SK-N-SH (cell line): ENCODE data around the gene CPHXL2. TPM values are rescaled to one million over a fixed set of nuclear protein-coding genes. Genes with fewer than 3 reads are reported as not detected.

Source experiments
- CTCF ChIA-PET: fragments of 300-600, 350-600 bp; formaldehyde crosslinking; extraction: SDS; loops from one replicate; lab custom pipeline; 2021; lab: Yijun Ruan, JAX
- POLR2A ChIA-PET: fragments of 350-600 bp; sonication (Branson Sonifier 250); formaldehyde crosslinking; extraction: SDS; loops from one replicate; lab custom pipeline; 2020; ENCODE audit warnings: antibody characterized with exemption, inconsistent platforms; lab: Yijun Ruan, JAX
- DNase-seq: peaks from one replicate; pipeline ENCODE4 v3.0.0; 2012
- H2AFZ ChIP-seq: fragments of 200-600 bp; sonication (generic); 2 replicates; pipeline ENCODE4 v1.8.1; 2016; ENCODE audit warnings: antibody characterized with exemption, mild to moderate bottlenecking, low read depth
- H3F3A ChIP-seq: fragments of 200-600 bp; sonication (generic); replicated peaks from 2 replicates; pipeline ENCODE3; 2016; ENCODE audit warnings: antibody characterized with exemption, mild to moderate bottlenecking; ENCODE audit not compliant: insufficient read depth
- H3K27ac ChIP-seq, 2 experiments: fragments of 200-500 bp in 1 of 2; fragments of 200-600 bp in 1 of 2; sonication (Bioruptor generic) in 1 of 2; sonication (generic), shearing (Covaris generic) in 1 of 2; 2 replicates each; pipeline versions ENCODE4 v1.5.1 to v1.6.1; 2014 to 2016; ENCODE audit warnings: low read depth in 2 of 2, inconsistent platforms in 1 of 2, low read length in 1 of 2, mild to moderate bottlenecking in 1 of 2, mixed read lengths in 1 of 2
- H3K27me3 ChIP-seq: fragments of 200-600 bp; sonication (generic), shearing (Covaris generic); 2 replicates; pipeline ENCODE4 v1.6.1; 2016; ENCODE audit warnings: mixed run types; ENCODE audit not compliant: insufficient read depth
- H3K36me3 ChIP-seq, 2 experiments: fragments of 200-500 bp in 1 of 2; fragments of 200-600 bp in 1 of 2; sonication (Bioruptor generic) in 1 of 2; sonication (generic) in 1 of 2; replicated peaks in 1 of 2; 2 replicates each; pipeline versions ENCODE3 to v1.5.1; 2014 to 2016; ENCODE audit warnings: low read length in 1 of 2, mild to moderate bottlenecking in 1 of 2; ENCODE audit not compliant: insufficient read depth in 2 of 2, control insufficient read depth in 1 of 2
- H3K4me1 ChIP-seq, 2 experiments: fragments of 200-500 bp in 1 of 2; fragments of 200-600 bp in 1 of 2; sonication (Bioruptor generic) in 1 of 2; sonication (generic), shearing (Covaris generic) in 1 of 2; 2 replicates each; pipeline versions ENCODE4 v1.5.1 to v1.6.1; 2014 to 2016; ENCODE audit warnings: low read depth in 1 of 2, low read length in 1 of 2, mixed run types in 1 of 2; ENCODE audit not compliant: insufficient read depth in 2 of 2, control insufficient read depth in 1 of 2
- H3K4me2 ChIP-seq: fragments of 200-600 bp; sonication (generic), shearing (Covaris generic); 2 replicates; pipeline ENCODE4 v1.6.1; 2017; ENCODE audit warnings: mixed run types
- H3K4me3 ChIP-seq, 2 experiments: fragments of 200-500 bp in 1 of 2; fragments of 200-600 bp in 1 of 2; sonication (Bioruptor generic) in 1 of 2; sonication (generic), shearing (Covaris generic) in 1 of 2; 2 replicates each; pipeline versions ENCODE4 v1.5.1 to v1.8.1; 2014 to 2016; ENCODE audit warnings: low read depth in 2 of 2, inconsistent platforms in 1 of 2, low read length in 1 of 2, mild to moderate bottlenecking in 1 of 2, mixed read lengths in 1 of 2, moderate library complexity in 1 of 2
- H3K79me2 ChIP-seq: fragments of 200-600 bp; sonication (generic); 2 replicates; pipeline ENCODE4 v1.8.1; 2017; ENCODE audit warnings: mild to moderate bottlenecking; ENCODE audit not compliant: insufficient read depth
- H3K9ac ChIP-seq: fragments of 200-600 bp; sonication (generic); 2 replicates; pipeline ENCODE4 v1.6.1; 2017; ENCODE audit warnings: mixed run types
- H3K9me2 ChIP-seq: fragments of 200-600 bp; sonication (generic); 2 replicates; pipeline ENCODE4 v1.6.1; 2017; ENCODE audit warnings: mixed run types
- H3K9me3 ChIP-seq: fragments of 200-600 bp; sonication (generic); 2 replicates; pipeline ENCODE4 v1.6.1; 2017; ENCODE audit warnings: mixed run types, mild to moderate bottlenecking, moderate library complexity
- H4K20me1 ChIP-seq: fragments of 200-600 bp; sonication (generic); 2 replicates; pipeline ENCODE4 v1.6.1; 2017; ENCODE audit warnings: mild to moderate bottlenecking, mixed run types; ENCODE audit not compliant: insufficient read depth
- ELF1 ChIP-seq: IDR thresholded peaks from 2 replicates; pipeline ENCODE4 v1.4.0; 2012
- FOSL2 ChIP-seq: IDR thresholded peaks from 2 replicates; pipeline ENCODE4 v1.4.0; 2012; ENCODE audit warnings: low read depth, mild to moderate bottlenecking, moderate library complexity, borderline replicate concordance
- FOXM1 ChIP-seq: IDR thresholded peaks from 2 replicates; pipeline ENCODE4 v1.4.0; 2012; ENCODE audit warnings: low read depth, mild to moderate bottlenecking
- NFIC ChIP-seq: IDR thresholded peaks from 2 replicates; pipeline ENCODE4 v1.4.0; 2012; ENCODE audit warnings: borderline replicate concordance
- NRF1 ChIP-seq: IDR thresholded peaks from 2 replicates; pipeline ENCODE4 v1.6.1; 2012; ENCODE audit warnings: low read depth, mild to moderate bottlenecking, low read length
- TAF1 ChIP-seq: IDR thresholded peaks from 2 replicates; pipeline ENCODE4 v1.6.1; 2012; ENCODE audit warnings: low read depth, mild to moderate bottlenecking, low read length, moderate library complexity, borderline replicate concordance
- TEAD4 ChIP-seq: IDR thresholded peaks from 2 replicates; pipeline ENCODE4 v1.4.0; 2012; ENCODE audit warnings: mild to moderate bottlenecking, borderline replicate concordance; ENCODE audit not compliant: insufficient read depth
- WGBS: methylation state at CpG from one replicate; pipeline ENCODE4 v1.1.6; 2017; ENCODE audit warnings: low lambda C conversion rate; 5-methylcytosine and 5-hydroxymethylcytosine counted together
- polyA plus RNA-seq, 3 experiments: library from polyadenylated mRNA; depleted of rRNA; stranded (reverse); fragments of >200 nt; gene quantifications; 2 replicates each; pipeline ENCODE4 v1.2.3, GENCODE V29; 2012
- TF ChIP-seq, protein P1 (sequence below): fragments of 150-350 bp; IDR thresholded peaks from 2 replicates; pipeline ENCODE4 v1.6.1; 2017; ENCODE audit warnings: antibody characterized with exemption, low read length, low read depth, borderline replicate concordance
- TF ChIP-seq, protein P2 (sequence below): IDR thresholded peaks from 2 replicates; pipeline ENCODE4 v1.4.0; 2012; ENCODE audit warnings: low read depth, borderline replicate concordance
- TF ChIP-seq, protein P3 (sequence below): IDR thresholded peaks from 2 replicates; pipeline ENCODE4; 2012
- TF ChIP-seq, protein P4 (sequence below): fragments of 200-600 bp; sonication (generic); IDR thresholded peaks from 2 replicates; pipeline ENCODE4 v1.6.1; 2017; ENCODE audit warnings: antibody characterized with exemption, mild to moderate bottlenecking, moderate library complexity

Gene CPHXL2
- polyA plus RNA-seq, 1 of the 3 experiments (the other 2 are of a cell fraction): not detected

DNA sequence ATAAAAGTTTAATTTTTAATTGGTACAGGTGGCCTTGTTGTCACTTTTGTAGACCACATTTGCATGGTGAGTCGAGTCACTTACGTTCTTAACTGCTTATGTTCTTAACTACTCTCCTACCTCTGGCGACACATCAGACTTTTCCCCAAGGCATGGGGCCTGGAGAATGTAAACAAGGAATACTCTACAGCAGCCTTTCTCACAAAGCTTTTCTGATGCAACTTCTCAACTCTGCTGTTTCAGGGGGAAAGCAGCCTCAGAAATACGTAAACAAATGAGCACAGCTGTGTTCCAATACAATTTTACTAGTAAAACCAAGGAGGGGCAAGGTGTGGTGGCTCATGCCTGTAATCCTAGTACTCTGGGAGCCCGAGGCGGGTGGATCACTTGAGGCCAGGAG is 36.2 kb downstream of the CPHXL2 start:
- Histone ChIP-seq H3K27me3 (no peaks in the 10 kb centered on the region), H3K4me1 (peaks cover 0 to 2% of the 10 kb centered on the region in 2 experiments; a peak in 1 of 4 replicates), H3K9ac (no peak overlapping the region), H3K79me2 (peaks cover 61% of the 10 kb centered on the region), H4K20me1 (peaks cover 26% of the 10 kb centered on the region), H3K4me2 (no peak overlapping the region), H3K27ac (no peak overlapping the region), H3F3A (no peaks in the 10 kb centered on the region), H3K9me2 (no peaks in the 10 kb centered on the region), H3K36me3 (peaks cover 75 to 79% of the 10 kb centered on the region in 2 experiments), H3K4me3 (no peak overlapping the region), H3K9me3 (no peaks in the 10 kb centered on the region), H2AFZ (no peak overlapping the region)
- DNase-seq: no peak
- 91% methylated on average over 6 of the region's 6 CpGs for WGBS
- POLR2A ChIA-PET: no interaction called here
- CTCF ChIA-PET: no interaction called here
- no peak for TF ChIP-seq ELF1
- TF ChIP-seq, protein P1, sequence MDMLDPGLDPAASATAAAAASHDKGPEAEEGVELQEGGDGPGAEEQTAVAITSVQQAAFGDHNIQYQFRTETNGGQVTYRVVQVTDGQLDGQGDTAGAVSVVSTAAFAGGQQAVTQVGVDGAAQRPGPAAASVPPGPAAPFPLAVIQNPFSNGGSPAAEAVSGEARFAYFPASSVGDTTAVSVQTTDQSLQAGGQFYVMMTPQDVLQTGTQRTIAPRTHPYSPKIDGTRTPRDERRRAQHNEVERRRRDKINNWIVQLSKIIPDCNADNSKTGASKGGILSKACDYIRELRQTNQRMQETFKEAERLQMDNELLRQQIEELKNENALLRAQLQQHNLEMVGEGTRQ: no peak
- TF ChIP-seq, protein P2, sequence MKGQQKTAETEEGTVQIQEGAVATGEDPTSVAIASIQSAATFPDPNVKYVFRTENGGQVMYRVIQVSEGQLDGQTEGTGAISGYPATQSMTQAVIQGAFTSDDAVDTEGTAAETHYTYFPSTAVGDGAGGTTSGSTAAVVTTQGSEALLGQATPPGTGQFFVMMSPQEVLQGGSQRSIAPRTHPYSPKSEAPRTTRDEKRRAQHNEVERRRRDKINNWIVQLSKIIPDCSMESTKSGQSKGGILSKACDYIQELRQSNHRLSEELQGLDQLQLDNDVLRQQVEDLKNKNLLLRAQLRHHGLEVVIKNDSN: no peak

- Histone ChIP-seq H3K27ac (no peak overlapping the region), H3K9me3 (no peaks in the 10 kb centered on the region), H3K4me3 (no peak overlapping the region), H3K79me2 (peaks cover 15% of the 10 kb centered on the region; the same call in 1 of the 2 replicates), H3K36me3 (peaks cover 73 to 74% of the 10 kb centered on the region in 2 experiments), H3K9ac (no peak overlapping the region), H3K9me2 (no peaks in the 10 kb centered on the region), H3K4me2 (no peak overlapping the region), H2AFZ (no peak overlapping the region), H3K27me3 (no peaks in the 10 kb centered on the region)
- DNase-seq: no peak
- POLR2A ChIA-PET: no interaction called here
- 74% methylated on average over 3 of the region's 3 CpGs for WGBS
- TF ChIP-seq FOXM1 (no peak), NFIC (no peak), TEAD4 (no peak), FOSL2 (no peak), NRF1 (no peak), TAF1 (no peak)
- TF ChIP-seq, protein P3, sequence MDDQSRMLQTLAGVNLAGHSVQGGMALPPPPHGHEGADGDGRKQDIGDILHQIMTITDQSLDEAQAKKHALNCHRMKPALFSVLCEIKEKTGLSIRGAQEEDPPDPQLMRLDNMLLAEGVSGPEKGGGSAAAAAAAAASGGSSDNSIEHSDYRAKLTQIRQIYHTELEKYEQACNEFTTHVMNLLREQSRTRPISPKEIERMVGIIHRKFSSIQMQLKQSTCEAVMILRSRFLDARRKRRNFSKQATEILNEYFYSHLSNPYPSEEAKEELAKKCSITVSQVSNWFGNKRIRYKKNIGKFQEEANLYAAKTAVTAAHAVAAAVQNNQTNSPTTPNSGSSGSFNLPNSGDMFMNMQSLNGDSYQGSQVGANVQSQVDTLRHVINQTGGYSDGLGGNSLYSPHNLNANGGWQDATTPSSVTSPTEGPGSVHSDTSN: no peak
- TF ChIP-seq, protein P4, sequence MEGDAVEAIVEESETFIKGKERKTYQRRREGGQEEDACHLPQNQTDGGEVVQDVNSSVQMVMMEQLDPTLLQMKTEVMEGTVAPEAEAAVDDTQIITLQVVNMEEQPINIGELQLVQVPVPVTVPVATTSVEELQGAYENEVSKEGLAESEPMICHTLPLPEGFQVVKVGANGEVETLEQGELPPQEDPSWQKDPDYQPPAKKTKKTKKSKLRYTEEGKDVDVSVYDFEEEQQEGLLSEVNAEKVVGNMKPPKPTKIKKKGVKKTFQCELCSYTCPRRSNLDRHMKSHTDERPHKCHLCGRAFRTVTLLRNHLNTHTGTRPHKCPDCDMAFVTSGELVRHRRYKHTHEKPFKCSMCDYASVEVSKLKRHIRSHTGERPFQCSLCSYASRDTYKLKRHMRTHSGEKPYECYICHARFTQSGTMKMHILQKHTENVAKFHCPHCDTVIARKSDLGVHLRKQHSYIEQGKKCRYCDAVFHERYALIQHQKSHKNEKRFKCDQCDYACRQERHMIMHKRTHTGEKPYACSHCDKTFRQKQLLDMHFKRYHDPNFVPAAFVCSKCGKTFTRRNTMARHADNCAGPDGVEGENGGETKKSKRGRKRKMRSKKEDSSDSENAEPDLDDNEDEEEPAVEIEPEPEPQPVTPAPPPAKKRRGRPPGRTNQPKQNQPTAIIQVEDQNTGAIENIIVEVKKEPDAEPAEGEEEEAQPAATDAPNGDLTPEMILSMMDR: no peak
- TF ChIP-seq, all 33 proteins: peak for 0
- CTCF ChIA-PET: no interaction called here
- no peaks in the 10 kb centered on the region for H3F3A ChIP-seq
- H4K20me1 ChIP-seq: no peaks in the 10 kb centered on the region
- H3K4me1 ChIP-seq: no peaks in the 10 kb centered on the region
Observed at GRCh38 chr16:75635036-75635435, 41.8 kb downstream of the CPHXL2 start.
